ENCODE data around the gene PRAMEF5.
"Not testable (repeated sequence)": the region's sequence is repeated elsewhere in the genome, so short reads cannot be mapped to it uniquely, and the experiment has no call there.

DNA sequence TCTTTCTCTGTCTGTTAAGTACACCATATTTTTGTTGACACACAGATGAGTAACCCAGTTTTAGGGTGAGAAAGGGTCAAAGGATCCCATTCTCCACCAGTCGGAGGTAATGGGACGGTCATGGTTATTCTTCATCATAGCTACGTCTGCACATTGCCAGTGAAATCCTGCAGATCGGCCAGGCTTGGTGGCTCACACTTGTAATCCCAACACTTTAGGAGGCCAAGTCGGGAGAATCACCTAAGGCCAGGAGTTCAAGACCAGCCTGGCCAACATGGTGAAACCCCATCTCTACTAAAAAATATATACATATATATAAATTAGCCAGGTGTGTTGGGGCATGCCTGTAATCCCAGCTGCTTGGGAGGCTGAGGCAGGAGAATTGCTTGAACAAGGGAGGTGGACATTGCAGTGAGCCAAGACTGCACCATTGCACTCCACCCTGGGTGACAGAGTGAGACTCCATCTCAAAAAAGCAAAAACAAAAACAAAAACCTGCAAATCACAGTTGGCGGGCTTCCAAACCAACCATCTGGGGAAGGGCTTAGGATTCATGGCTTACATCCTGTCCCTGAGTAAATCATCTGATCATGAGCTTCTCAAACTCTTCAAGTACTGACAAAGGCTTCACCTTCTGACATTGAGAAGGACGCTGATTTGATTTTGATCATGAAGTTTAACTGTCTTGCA lies 22.8 kb upstream of the PRAMEF5 start:
- not testable (repeated sequence) for TF ChIP-seq EZH2 (IDR thresholded peaks at IDR 0.05; ENCODE audit: borderline replicate concordance, control insufficient read depth, low read depth, low read length); STAT3 (IDR thresholded peaks at IDR 0.05; ENCODE audit: low read depth, low read length); CTCF (IDR thresholded peaks at IDR 0.05 in 2 of 3, conservative IDR thresholded peaks at IDR 0.05 in 1 of 3; ENCODE audit: control insufficient read depth in 2 of 3, extremely low read depth in 1 of 3, insufficient read depth in 1 of 3, low read depth in 3 of 3, low read length in 3 of 3); POU2F2 (IDR thresholded peaks at IDR 0.05; ENCODE audit: borderline replicate concordance, low read depth, low read length); SPI1 (IDR thresholded peaks at IDR 0.05; ENCODE audit: borderline replicate concordance, insufficient read depth, low read depth, low read length); HDAC2 (IDR thresholded peaks at IDR 0.05); YY1 (IDR thresholded peaks at IDR 0.05; ENCODE audit: low read depth, low read length)
- TF ChIP-seq, protein P1, sequence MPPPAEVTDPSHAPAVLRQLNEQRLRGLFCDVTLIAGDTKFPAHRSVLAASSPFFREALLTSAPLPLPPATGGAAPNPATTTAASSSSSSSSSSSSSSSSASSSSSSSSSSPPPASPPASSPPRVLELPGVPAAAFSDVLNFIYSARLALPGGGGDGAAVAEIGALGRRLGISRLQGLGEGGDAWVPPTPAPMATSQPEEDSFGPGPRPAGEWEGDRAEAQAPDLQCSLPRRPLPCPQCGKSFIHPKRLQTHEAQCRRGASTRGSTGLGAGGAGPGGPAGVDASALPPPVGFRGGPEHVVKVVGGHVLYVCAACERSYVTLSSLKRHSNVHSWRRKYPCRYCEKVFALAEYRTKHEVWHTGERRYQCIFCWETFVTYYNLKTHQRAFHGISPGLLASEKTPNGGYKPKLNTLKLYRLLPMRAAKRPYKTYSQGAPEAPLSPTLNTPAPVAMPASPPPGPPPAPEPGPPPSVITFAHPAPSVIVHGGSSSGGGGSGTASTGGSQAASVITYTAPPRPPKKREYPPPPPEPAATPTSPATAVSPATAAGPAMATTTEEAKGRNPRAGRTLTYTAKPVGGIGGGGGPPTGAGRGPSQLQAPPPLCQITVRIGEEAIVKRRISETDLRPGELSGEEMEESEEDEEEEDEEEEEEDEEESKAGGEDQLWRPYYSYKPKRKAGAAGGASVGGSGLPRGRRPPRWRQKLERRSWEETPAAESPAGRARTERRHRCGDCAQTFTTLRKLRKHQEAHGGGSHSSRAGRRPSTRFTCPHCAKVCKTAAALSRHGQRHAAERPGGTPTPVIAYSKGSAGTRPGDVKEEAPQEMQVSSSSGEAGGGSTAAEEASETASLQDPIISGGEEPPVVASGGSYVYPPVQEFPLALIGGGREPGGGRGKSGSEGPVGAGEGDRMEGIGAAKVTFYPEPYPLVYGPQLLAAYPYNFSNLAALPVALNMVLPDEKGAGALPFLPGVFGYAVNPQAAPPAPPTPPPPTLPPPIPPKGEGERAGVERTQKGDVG (CRISPR knock-in tag; IDR thresholded peaks at IDR 0.05) = not testable (repeated sequence)
- TF ChIP-seq, protein P2, sequence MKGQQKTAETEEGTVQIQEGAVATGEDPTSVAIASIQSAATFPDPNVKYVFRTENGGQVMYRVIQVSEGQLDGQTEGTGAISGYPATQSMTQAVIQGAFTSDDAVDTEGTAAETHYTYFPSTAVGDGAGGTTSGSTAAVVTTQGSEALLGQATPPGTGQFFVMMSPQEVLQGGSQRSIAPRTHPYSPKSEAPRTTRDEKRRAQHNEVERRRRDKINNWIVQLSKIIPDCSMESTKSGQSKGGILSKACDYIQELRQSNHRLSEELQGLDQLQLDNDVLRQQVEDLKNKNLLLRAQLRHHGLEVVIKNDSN (IDR thresholded peaks at IDR 0.05; ENCODE audit: borderline replicate concordance, extremely low read length, insufficient read depth, low read depth, low read length) = not testable (repeated sequence)

Measured in GM12878 (cell line).